HG03045 (cell line): Measurements from ENCODE around the gene C4BPB.

Source experiments
- ATAC-seq: cut with Tn5 transposase; IDR thresholded peaks from one replicate; pipeline ENCODE4 v1.9.1; 2021; ENCODE audit warnings: mild to moderate bottlenecking, moderate library complexity; ENCODE audit not compliant: unreplicated experiment

C4BPB gene

GRCh38 chr1:207084232-207084631 is 4.4 kb upstream of the C4BPB start:
- no peak for ATAC-seq

GRCh38 chr1:207084701-207085180 is 3.9 kb upstream of the C4BPB start:
- no peak for ATAC-seq

DNA sequence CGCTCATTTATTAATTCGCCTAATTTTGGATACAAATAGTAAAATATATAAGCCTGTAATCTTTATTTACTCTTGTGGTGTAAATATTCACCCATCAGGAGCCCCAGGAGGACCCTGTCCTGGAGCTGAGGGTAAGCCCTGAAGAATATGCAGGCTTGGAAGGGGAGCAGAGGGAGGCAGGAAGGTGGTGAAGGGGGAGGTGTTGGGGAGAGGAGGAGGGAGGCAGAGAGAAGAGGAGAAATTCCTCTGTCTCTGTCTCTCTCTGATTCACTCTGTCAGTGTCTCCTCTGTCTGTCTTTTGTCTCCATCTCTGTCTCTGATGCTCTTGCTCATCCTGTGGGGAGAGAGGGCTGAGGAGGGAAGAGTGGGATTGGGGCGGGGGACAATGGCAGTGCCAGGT is 2.8 kb upstream of the C4BPB start:
- ATAC-seq: no peak

GRCh38 chr1:207088161-207088560 is 499 bp upstream of the C4BPB start:
- ATAC-seq: no peak

GRCh38 chr1:207089627-207090355 is 1.1 kb downstream of the C4BPB start:
- ATAC-seq: no peak

- no peak for ATAC-seq
Observed at GRCh38 chr1:207091200-207091908, 2.7 kb downstream of the C4BPB start.

DNA sequence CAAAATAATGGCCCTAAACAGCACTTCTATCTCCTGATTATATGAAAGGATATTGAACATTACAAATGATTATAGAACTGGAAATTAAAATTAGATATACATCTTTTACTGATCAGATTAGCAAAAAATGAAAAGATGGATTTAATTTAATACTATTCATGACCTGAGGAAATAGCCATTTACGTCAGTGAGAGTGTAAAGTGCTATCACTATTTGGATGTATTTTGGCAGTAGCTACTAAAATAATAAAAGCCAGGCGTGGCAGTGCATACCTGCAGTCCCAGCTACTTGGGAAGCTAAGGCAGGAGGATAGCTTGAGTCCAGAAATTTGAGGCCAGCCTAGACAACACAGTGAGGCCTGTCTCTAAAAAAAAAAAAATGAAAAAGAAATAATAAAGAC is 5.3 kb downstream of the C4BPB start:
- ATAC-seq: no peak

DNA sequence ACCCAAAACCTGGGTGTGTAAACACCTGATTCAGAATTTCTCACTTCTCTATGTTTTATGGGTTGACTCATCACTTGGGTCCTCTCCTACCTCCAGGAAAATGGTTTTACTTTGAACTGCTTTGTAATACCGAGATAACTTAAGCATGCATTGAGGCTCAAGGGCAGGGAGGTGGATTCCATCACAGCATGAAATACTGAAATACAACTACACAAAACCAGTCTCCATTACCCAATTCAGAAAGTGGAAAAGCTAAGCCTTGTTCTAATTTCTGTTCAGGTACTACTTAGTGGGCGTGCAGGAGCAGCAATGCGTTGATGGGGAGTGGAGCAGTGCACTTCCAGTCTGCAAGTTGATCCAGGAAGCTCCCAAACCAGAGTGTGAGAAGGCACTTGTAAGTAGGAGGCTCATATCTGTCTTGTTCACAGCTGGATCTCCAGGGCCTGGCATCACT is 9.2 kb downstream of the C4BPB start:
- peak; percentile 96 for ATAC-seq

DNA sequence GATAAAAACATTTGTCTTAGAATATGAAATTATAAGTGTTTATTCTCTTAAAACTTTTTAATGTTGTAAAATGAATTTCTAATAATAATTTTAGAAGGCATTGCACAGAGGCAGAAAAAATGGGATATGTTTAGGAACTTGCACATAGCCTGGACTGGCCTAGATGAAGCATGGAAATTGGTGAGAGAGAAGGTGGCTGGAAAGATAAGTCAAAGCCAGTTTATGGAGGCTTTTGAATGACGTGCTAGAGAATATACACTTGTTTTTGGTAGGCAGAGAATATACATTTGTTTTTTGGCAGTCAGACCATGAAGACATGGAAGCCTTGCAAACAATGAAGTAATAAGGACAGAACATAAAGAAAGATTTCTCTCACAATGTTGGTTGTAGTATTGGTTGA is 13.1 kb downstream of the C4BPB start:
- ATAC-seq: no peak

DNA sequence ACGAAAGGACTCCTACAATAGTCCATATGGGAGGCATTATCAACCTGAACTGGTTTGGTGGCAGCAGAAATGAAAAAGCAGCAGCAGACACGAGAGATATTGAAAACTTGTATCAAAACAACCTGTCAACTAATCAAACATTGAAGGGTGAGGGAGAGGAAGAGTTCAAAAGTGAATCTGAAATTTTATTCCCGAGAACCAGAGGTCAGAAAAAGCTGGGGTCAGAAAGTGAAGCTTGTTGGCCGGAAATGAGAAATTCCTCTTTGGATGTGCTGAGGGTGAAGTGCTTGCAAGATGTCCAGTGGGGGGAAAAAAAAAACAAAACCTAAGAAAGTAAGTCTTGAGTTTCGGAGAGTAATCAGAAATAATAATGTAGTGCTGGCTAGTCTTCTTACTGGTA is 13.5 kb downstream of the C4BPB start:
- ATAC-seq: no peak

- no peak for ATAC-seq
Observed at GRCh38 chr1:207102659-207103058, 14.0 kb downstream of the C4BPB start.

- no peak for ATAC-seq
Observed at GRCh38 chr1:207103892-207104373, 15.3 kb downstream of the C4BPB start, which contains the start of gene C4BPA. C4BPA (plus strand) TSS chr1:207104233; CDS start chr1:207113026, 8,793 bp downstream.

DNA sequence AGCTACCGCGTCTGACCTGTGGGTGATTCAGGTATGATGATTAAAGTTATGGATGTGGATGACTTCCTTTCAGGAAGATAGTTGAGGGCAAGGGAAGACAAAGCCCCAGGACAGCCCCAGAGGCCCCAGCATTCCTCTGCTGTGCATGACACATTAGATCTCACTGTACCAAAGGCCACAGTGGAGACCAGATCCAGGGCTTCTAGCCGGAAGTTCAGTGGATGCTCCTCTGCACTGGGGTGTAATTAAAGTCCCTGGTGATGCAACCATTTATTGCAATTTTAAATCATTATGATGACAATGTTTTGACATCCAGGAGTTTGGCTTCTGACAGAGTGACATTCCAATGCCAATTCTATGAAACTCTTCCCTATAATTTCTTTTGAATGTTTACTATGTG is 20.3 kb downstream of the C4BPB start:
- no peak for ATAC-seq

DNA sequence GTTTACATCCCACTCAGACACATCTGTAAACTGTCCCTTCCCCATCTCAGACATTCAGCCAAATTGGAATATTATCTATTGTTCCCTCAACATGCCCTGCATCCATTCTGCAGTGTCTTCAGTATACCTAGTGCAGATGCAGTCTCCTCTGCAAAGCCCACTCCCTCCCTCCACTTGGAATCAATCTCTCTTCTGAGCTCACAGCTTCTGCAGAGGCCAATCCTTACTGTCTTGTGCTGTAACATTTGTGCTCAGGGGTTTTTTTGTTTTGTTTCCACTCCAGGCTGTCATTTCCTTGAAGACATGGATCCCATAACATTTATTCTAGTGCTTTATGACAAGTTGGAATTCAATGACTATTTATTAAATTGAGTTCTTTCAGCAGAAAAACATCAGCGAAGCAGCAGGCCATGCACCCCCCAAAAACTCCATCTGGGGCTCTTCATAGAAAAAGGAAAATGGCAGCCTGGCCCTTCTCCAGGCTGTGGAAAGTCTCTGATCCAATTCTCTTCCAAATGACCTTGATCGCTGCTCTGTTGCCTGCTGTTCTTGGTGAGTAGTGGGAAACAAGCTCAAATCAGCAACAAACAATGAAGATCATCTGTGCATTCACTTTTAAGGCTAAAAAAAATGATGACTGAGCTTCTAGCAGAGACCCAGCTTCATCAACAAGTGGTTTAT is 24.1 kb downstream of the C4BPB start:
- ATAC-seq: no peak

DNA sequence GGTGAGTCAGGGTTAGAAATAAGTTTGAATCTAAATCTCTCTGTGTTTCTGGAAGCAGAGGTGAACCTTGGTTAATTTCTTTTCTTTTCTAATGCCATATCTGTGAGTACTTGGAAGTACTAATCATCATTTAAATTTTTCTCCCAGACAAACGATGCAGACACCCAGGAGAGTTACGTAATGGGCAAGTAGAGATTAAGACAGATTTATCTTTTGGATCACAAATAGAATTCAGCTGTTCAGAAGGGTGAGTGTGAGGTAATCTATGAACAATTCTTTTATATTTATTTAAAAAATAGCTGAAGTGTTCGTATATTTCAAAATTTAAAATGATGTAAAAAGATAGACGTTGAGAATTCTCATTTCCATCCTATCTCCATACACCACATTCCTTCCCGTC is 26.6 kb downstream of the C4BPB start:
- ATAC-seq: no peak

- no peak for ATAC-seq
Observed at GRCh38 chr1:207124389-207124788, 35.7 kb downstream of the C4BPB start.

GRCh38 chr1:207128336-207128921 is 39.8 kb downstream of the C4BPB start:
- no peak for ATAC-seq

GRCh38 chr1:207129053-207129452 is 40.4 kb downstream of the C4BPB start:
- no peak for ATAC-seq

DNA sequence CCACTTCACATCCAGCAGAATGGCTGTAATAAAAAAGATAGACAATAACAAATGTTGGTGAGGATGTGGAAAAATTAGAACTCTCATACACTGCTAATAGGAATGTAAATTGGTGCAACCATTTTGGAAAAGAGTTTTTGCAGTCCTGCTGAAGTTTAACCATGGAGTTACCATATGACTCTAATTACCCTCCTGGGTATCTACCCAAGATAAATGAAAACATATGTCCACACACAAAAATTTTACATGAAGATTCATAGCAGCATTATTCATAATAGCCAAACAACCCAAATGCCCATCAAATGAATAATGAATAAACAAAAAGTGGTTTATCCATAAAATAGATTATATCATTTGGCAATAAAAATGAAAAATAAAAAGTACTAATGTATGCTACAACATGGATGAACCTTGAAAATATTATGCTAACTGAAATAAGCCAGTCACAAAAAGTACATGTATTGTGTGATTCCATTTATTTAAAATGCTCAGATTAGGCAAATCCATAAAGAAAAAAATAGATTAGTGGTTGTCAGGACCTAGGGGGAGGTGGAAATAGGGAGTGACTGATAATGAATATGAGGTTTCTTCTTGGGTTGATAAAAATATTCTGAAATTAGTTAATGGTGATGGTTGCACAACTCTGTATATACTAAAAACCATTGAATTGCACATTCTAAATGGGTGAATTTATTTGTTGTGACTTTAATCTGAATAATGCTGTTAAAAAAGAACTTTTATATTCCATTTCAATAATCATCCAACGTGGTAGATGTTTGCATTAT is 41.8 kb downstream of the C4BPB start:
- no peak for ATAC-seq

GRCh38 chr1:207131163-207131562 is 42.5 kb downstream of the C4BPB start:
- no peak for ATAC-seq
